K562 (cell line): ENCODE results near the gene ZNF24. TPM values are rescaled to one million over a fixed set of nuclear protein-coding genes. Genes with fewer than 3 reads are reported as not detected.

Source experiments
- DDX20 ChIP-seq: fragments of 450-650 bp; IDR thresholded peaks from 2 replicates; pipeline ENCODE4 v1.6.1; 2016; ENCODE audit warnings: missing genetic modification characterization, low read depth, mild to moderate bottlenecking, missing compliant biosample characterization, moderate library complexity
- FOXM1 ChIP-seq, 2 experiments: fragments of 450-650 bp in 1 of 2; sonication (generic) in 1 of 2; formaldehyde crosslinking in 1 of 2; IDR thresholded peaks; 2 replicates each; pipeline versions ENCODE4 v1.6.1 to v1.9.0; 2017 to 2022; ENCODE audit warnings: low read depth in 2 of 2, mild to moderate bottlenecking in 2 of 2, missing genetic modification reagents in 1 of 2, moderate library complexity in 1 of 2
- FUS ChIP-seq: fragments of 200-400 bp; formaldehyde crosslinking; optimal IDR thresholded peaks from 2 replicates; pipeline ENCODE3; 2017; ENCODE audit warnings: low read depth, low read length
- ILF3 ChIP-seq: fragments of 450-650 bp; IDR thresholded peaks from 2 replicates; pipeline ENCODE4 v1.6.1; 2018; ENCODE audit warnings: antibody characterized with exemption, mild to moderate bottlenecking, moderate library complexity, borderline replicate concordance
- ZNF239 ChIP-seq: fragments of 250-450 bp; sonication (Bioruptor Pico); IDR thresholded peaks from 2 replicates; pipeline ENCODE4 v1.4.0; 2020; ENCODE audit warnings: mild to moderate bottlenecking
- ZNF609 ChIP-seq: sonication (generic); formaldehyde crosslinking; IDR thresholded peaks from 2 replicates; pipeline ENCODE4 v1.8.1; 2023; ENCODE audit warnings: missing genetic modification reagents, mild to moderate bottlenecking, borderline replicate concordance
- polyA plus RNA-seq, 8 experiments: library from polyadenylated mRNA; depleted of rRNA in 4 of 8; stranded (reverse) in 5 of 8; unstranded in 3 of 8; fragments of >200 nt; fragmentation: Nextera tagmentation in 2 of 8; fragmentation: Illumina TruSeq in 1 of 8; extraction: Ambion mirVana in 2 of 8; extraction: Trizol in 1 of 8; gene quantifications; 2 replicates each; pipeline versions ENCODE4 v1.2.1 to v1.2.3, GENCODE V29; 2011 to 2014; ENCODE audit warnings: inconsistent platforms in 1 of 8, missing spikeins in 1 of 8
- total RNA-seq, 7 experiments: library from RNA; depleted of rRNA in 6 of 7; stranded (reverse); fragments of >200 nt in 6 of 7; fragmentation: Illumina TruSeq in 2 of 7; extraction: Trizol in 2 of 7; gene quantifications; 2 replicates each; pipeline versions ENCODE4 v1.2.1 to v1.2.3, GENCODE V29; 2011 to 2021; ENCODE audit warnings: low replicate concordance in 1 of 7
- TF ChIP-seq, protein P1 (sequence below): fragments of 450-650 bp; IDR thresholded peaks from 2 replicates; pipeline ENCODE4 v1.7.1; 2018; ENCODE audit warnings: mild to moderate bottlenecking, low read depth; ENCODE audit not compliant: partially characterized antibody

ZNF24 gene
- total and polyA plus RNA-seq, 9 of the 15 experiments (the other 6 are each of a cell fraction or from before 2014, with no cell fraction given): 35.7 to 72.8 (median 54.1) TPM

DNA sequence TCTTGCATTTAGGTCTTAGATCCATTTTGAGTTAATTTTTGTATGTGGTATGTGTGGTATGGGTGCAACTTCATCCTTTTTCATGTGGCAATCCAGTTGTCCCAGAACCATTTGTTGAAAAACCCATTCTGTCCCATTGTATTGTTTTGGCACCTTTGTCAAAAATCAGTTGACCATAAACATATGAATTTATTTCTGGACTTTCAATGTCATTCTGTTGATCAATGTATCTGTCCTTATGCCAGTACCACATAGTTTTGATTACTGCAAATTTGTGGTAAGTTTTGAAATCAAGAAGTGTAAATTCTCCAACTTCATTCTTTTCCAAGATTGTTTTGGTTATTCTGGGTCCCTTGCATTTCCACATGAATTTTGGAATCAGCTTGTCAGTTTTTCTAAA, 49.5 kb upstream of the ZNF24 start (continued):
- TF ChIP-seq ZNF609 (no peak), FOXM1 (IDR thresholded peaks at IDR 0.05; ENCODE audit: low read depth) (no peak), FOXM1 (CRISPR knock-in tag; IDR thresholded peaks at IDR 0.05; ENCODE audit: low read depth) (no peak), ZNF239 (CRISPR knock-in tag) (no peak), DDX20 (tag) (no peak), FUS (no peak), ILF3 (no peak)
- TF ChIP-seq, protein P1, sequence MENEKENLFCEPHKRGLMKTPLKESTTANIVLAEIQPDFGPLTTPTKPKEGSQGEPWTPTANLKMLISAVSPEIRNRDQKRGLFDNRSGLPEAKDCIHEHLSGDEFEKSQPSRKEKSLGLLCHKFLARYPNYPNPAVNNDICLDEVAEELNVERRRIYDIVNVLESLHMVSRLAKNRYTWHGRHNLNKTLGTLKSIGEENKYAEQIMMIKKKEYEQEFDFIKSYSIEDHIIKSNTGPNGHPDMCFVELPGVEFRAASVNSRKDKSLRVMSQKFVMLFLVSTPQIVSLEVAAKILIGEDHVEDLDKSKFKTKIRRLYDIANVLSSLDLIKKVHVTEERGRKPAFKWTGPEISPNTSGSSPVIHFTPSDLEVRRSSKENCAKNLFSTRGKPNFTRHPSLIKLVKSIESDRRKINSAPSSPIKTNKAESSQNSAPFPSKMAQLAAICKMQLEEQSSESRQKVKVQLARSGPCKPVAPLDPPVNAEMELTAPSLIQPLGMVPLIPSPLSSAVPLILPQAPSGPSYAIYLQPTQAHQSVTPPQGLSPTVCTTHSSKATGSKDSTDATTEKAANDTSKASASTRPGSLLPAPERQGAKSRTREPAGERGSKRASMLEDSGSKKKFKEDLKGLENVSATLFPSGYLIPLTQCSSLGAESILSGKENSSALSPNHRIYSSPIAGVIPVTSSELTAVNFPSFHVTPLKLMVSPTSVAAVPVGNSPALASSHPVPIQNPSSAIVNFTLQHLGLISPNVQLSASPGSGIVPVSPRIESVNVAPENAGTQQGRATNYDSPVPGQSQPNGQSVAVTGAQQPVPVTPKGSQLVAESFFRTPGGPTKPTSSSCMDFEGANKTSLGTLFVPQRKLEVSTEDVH: no peak
